HEK293 (cell line): ENCODE measurements around the gene JMJD6.
A peak's percentile ranks its signal among the peaks of the same experiment; 100 is the strongest.
"Not testable (repeated sequence)": the region's sequence is repeated elsewhere in the genome, so short reads cannot be mapped to it uniquely, and the experiment has no call there.

Experiments used
- CTCF ChIA-PET: fragments of 350-600 bp; formaldehyde crosslinking; extraction: SDS; loops from one replicate; lab custom pipeline; 2021; ENCODE audit warnings: antibody characterized with exemption; lab: Yijun Ruan, JAX
- POLR2A ChIA-PET: fragments of 300-600 bp; formaldehyde crosslinking; extraction: SDS; loops from one replicate; lab custom pipeline; 2020; ENCODE audit warnings: antibody characterized with exemption, inconsistent platforms; lab: Yijun Ruan, JAX
- H3K27ac ChIP-seq: fragments of 200-500 bp; sonication (Bioruptor generic); 2 replicates; pipeline ENCODE4 v1.5.1; 2014; ENCODE audit warnings: low read depth, low read length, control low read depth, inconsistent platforms; ENCODE audit errors: extremely low read depth
- H3K36me3 ChIP-seq, 2 experiments: fragments of 200-500 bp in 1 of 2; sonication (Bioruptor generic) in 1 of 2; 1 replicate in 1 of 2; 2 replicates in 1 of 2; pipeline ENCODE4 v1.5.1; 2014 to 2017; ENCODE audit warnings: inconsistent platforms in 2 of 2, low read length in 2 of 2; ENCODE audit not compliant: control insufficient read depth in 2 of 2, insufficient read depth in 1 of 2
- H3K4me1 ChIP-seq: fragments of 200-500 bp; sonication (Bioruptor generic); 2 replicates; pipeline ENCODE4 v1.5.1; 2014; ENCODE audit warnings: mild to moderate bottlenecking, low read length, inconsistent platforms; ENCODE audit not compliant: control insufficient read depth, insufficient read depth
- H3K4me3 ChIP-seq: 2 replicates; pipeline ENCODE4 v1.5.1; 2011; ENCODE audit warnings: low read depth, mild to moderate bottlenecking, control low read depth, low read length, moderate library complexity
- H3K9me3 ChIP-seq: fragments of 200-500 bp; sonication (Bioruptor generic); 2 replicates; pipeline ENCODE4 v1.5.1; 2014; ENCODE audit warnings: low read depth, low read length, inconsistent platforms; ENCODE audit not compliant: control insufficient read depth, insufficient read depth
- BCL11A ChIP-seq: fragments of 450-650 bp; formaldehyde crosslinking; IDR thresholded peaks from 2 replicates; pipeline ENCODE4 v1.5.1; 2016; ENCODE audit warnings: low read depth, missing biosample characterization, missing genetic modification characterization
- KLF16 ChIP-seq: fragments of 450-650 bp; formaldehyde crosslinking; IDR thresholded peaks from 2 replicates; pipeline ENCODE4 v1.5.1; 2017; ENCODE audit warnings: missing biosample characterization, missing genetic modification characterization
- SP2 ChIP-seq: fragments of 450-650 bp; formaldehyde crosslinking; IDR thresholded peaks from 2 replicates; pipeline ENCODE4 v1.5.1; 2016; ENCODE audit warnings: missing biosample characterization, missing genetic modification characterization
- ZBTB1 ChIP-seq: fragments of 450-650 bp; formaldehyde crosslinking; IDR thresholded peaks from 2 replicates; pipeline ENCODE4 v1.5.1; 2016; ENCODE audit warnings: missing biosample characterization, missing genetic modification characterization
- ZEB2 ChIP-seq: fragments of 450-650 bp; formaldehyde crosslinking; IDR thresholded peaks from 2 replicates; pipeline ENCODE4 v1.5.1; 2016; ENCODE audit warnings: missing biosample characterization, missing genetic modification characterization
- ZNF138 ChIP-seq: fragments of 450-650 bp; formaldehyde crosslinking; IDR thresholded peaks from 2 replicates; pipeline ENCODE4 v1.5.1; 2016; ENCODE audit warnings: missing biosample characterization, missing genetic modification characterization, borderline replicate concordance
- ZNF146 ChIP-seq: fragments of 450-650 bp; formaldehyde crosslinking; IDR thresholded peaks from 2 replicates; pipeline ENCODE4 v1.5.1; 2016; ENCODE audit warnings: missing biosample characterization, missing genetic modification characterization
- ZNF16 ChIP-seq: fragments of 450-650 bp; formaldehyde crosslinking; IDR thresholded peaks from 2 replicates; pipeline ENCODE4 v1.5.1; 2016; ENCODE audit warnings: low read depth, missing biosample characterization, missing genetic modification characterization
- ZNF184 ChIP-seq: fragments of 450-650 bp; IDR thresholded peaks from 2 replicates; pipeline ENCODE4 v1.5.1; 2018; ENCODE audit warnings: missing biosample characterization, mild to moderate bottlenecking, missing genetic modification characterization
- ZNF335 ChIP-seq: fragments of 450-650 bp; formaldehyde crosslinking; conservative IDR thresholded peaks from 2 replicates; pipeline ENCODE4 v1.5.1; 2016; ENCODE audit warnings: missing biosample characterization, missing genetic modification characterization
- ZNF501 ChIP-seq: fragments of 450-650 bp; formaldehyde crosslinking; IDR thresholded peaks from 2 replicates; pipeline ENCODE4 v1.5.1; 2016; ENCODE audit warnings: missing biosample characterization, missing genetic modification characterization
- ZNF549 ChIP-seq: fragments of 450-650 bp; IDR thresholded peaks from 2 replicates; pipeline ENCODE4 v1.5.1; 2018; ENCODE audit warnings: missing biosample characterization, missing genetic modification characterization, mild to moderate bottlenecking, inconsistent platforms, moderate library complexity
- ZNF600 ChIP-seq: fragments of 450-650 bp; formaldehyde crosslinking; IDR thresholded peaks from 2 replicates; pipeline ENCODE4 v1.5.1; 2016; ENCODE audit warnings: missing biosample characterization, missing genetic modification characterization
- ZNF677 ChIP-seq: fragments of 450-650 bp; IDR thresholded peaks from 2 replicates; pipeline ENCODE4 v1.5.0; 2018; ENCODE audit warnings: missing biosample characterization, mild to moderate bottlenecking, missing genetic modification characterization, moderate library complexity
- ZNF76 ChIP-seq: fragments of 450-650 bp; formaldehyde crosslinking; IDR thresholded peaks from 2 replicates; pipeline ENCODE4; 2016; ENCODE audit warnings: low read depth, missing biosample characterization, missing genetic modification characterization, borderline replicate concordance
- ZNF785 ChIP-seq: fragments of 450-650 bp; formaldehyde crosslinking; IDR thresholded peaks from 2 replicates; pipeline ENCODE4 v1.5.1; 2016; ENCODE audit warnings: missing biosample characterization, missing genetic modification characterization
- TF ChIP-seq, protein P1 (sequence below): fragments of 450-650 bp; formaldehyde crosslinking; IDR thresholded peaks from 2 replicates; pipeline ENCODE4 v1.5.1; 2016; ENCODE audit warnings: missing biosample characterization, missing genetic modification characterization
- TF ChIP-seq, protein P2 (sequence below): fragments of 450-650 bp; formaldehyde crosslinking; IDR thresholded peaks from 2 replicates; pipeline ENCODE4 v1.5.1; 2016; ENCODE audit warnings: missing biosample characterization, missing genetic modification characterization, borderline replicate concordance
- TF ChIP-seq, protein P3 (sequence below): fragments of 450-650 bp; formaldehyde crosslinking; IDR thresholded peaks from 2 replicates; pipeline ENCODE4 v1.5.1; 2016; ENCODE audit warnings: missing biosample characterization, missing genetic modification characterization
- TF ChIP-seq, protein P4 (sequence below): fragments of 450-650 bp; formaldehyde crosslinking; IDR thresholded peaks from 2 replicates; pipeline ENCODE4 v1.5.1; 2016; ENCODE audit warnings: missing biosample characterization, missing genetic modification characterization
- TF ChIP-seq, protein P5 (sequence below): fragments of 450-650 bp; formaldehyde crosslinking; optimal IDR thresholded peaks from 2 replicates; pipeline ENCODE3; 2016; ENCODE audit warnings: missing biosample characterization, mild to moderate bottlenecking, missing genetic modification characterization

JMJD6 gene

DNA sequence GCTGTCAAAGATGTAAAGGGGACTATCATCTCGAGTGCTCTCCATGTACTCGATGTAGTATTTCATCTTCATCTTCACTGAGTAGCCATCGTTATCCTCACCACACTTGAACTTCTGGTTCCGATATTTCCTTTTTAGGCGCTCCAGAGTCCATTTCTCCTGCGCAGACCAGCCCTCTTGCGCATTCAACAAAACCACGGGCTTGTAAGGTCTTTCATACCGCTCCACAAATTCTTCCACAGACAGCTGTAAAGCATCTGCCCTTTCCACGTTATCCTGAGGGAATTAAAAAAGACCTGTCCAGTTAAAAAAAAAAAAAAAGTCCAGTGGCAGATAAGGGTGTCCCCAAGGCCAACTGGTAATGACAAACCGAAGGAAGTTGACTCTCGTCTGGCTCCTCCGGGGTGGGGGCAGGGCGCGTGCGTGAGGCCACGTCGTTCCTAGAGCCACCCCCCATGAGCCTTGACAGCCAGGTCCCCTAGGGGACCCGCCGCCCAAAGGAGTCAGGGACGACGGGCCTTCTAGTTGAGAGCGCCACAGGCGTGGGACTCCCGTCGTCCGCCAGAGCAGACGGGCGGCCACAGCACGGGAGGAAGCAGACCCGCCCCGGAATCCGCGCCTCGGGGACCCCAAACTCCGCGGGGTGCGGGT is 701 bp downstream of the JMJD6 start (continued):
- TF ChIP-seq, protein P1, sequence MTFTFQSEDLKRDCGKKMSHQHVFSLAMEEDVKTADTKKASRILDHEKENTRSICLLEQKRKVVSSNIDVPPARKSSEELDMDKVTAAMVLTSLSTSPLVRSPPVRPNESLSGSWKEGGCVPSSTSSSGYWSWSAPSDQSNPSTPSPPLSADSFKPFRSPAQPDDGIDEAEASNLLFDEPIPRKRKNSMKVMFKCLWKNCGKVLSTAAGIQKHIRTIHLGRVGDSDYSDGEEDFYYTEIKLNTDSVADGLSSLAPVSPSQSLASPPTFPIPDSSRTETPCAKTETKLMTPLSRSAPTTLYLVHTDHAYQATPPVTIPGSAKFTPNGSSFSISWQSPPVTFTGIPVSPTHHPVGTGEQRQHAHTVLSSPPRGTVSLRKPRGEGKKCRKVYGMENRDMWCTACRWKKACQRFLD (tag by site-specific recombination), result no peak
- TF ChIP-seq ZNF335 (tag by site-specific recombination) (peak; percentile 63), ZNF76 (tag by site-specific recombination) (peak; percentile 16), BCL11A (tag by site-specific recombination) (no peak), ZNF549 (tag by site-specific recombination) (no peak), KLF16 (tag by site-specific recombination) (no peak; the same call in 1 of the 2 replicates), ZEB2 (no peak), ZNF16 (no peak)
- TF ChIP-seq, protein P2, sequence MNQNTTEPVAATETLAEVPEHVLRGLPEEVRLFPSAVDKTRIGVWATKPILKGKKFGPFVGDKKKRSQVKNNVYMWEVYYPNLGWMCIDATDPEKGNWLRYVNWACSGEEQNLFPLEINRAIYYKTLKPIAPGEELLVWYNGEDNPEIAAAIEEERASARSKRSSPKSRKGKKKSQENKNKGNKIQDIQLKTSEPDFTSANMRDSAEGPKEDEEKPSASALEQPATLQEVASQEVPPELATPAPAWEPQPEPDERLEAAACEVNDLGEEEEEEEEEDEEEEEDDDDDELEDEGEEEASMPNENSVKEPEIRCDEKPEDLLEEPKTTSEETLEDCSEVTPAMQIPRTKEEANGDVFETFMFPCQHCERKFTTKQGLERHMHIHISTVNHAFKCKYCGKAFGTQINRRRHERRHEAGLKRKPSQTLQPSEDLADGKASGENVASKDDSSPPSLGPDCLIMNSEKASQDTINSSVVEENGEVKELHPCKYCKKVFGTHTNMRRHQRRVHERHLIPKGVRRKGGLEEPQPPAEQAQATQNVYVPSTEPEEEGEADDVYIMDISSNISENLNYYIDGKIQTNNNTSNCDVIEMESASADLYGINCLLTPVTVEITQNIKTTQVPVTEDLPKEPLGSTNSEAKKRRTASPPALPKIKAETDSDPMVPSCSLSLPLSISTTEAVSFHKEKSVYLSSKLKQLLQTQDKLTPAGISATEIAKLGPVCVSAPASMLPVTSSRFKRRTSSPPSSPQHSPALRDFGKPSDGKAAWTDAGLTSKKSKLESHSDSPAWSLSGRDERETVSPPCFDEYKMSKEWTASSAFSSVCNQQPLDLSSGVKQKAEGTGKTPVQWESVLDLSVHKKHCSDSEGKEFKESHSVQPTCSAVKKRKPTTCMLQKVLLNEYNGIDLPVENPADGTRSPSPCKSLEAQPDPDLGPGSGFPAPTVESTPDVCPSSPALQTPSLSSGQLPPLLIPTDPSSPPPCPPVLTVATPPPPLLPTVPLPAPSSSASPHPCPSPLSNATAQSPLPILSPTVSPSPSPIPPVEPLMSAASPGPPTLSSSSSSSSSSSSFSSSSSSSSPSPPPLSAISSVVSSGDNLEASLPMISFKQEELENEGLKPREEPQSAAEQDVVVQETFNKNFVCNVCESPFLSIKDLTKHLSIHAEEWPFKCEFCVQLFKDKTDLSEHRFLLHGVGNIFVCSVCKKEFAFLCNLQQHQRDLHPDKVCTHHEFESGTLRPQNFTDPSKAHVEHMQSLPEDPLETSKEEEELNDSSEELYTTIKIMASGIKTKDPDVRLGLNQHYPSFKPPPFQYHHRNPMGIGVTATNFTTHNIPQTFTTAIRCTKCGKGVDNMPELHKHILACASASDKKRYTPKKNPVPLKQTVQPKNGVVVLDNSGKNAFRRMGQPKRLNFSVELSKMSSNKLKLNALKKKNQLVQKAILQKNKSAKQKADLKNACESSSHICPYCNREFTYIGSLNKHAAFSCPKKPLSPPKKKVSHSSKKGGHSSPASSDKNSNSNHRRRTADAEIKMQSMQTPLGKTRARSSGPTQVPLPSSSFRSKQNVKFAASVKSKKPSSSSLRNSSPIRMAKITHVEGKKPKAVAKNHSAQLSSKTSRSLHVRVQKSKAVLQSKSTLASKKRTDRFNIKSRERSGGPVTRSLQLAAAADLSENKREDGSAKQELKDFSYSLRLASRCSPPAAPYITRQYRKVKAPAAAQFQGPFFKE (tag by site-specific recombination), result no peak
- TF ChIP-seq, protein P3, sequence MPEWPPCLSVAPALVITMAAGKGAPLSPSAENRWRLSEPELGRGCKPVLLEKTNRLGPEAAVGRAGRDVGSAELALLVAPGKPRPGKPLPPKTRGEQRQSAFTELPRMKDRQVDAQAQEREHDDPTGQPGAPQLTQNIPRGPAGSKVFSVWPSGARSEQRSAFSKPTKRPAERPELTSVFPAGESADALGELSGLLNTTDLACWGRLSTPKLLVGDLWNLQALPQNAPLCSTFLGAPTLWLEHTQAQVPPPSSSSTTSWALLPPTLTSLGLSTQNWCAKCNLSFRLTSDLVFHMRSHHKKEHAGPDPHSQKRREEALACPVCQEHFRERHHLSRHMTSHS (tag by site-specific recombination), result no peak
- TF ChIP-seq, protein P4, sequence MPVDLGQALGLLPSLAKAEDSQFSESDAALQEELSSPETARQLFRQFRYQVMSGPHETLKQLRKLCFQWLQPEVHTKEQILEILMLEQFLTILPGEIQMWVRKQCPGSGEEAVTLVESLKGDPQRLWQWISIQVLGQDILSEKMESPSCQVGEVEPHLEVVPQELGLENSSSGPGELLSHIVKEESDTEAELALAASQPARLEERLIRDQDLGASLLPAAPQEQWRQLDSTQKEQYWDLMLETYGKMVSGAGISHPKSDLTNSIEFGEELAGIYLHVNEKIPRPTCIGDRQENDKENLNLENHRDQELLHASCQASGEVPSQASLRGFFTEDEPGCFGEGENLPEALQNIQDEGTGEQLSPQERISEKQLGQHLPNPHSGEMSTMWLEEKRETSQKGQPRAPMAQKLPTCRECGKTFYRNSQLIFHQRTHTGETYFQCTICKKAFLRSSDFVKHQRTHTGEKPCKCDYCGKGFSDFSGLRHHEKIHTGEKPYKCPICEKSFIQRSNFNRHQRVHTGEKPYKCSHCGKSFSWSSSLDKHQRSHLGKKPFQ (tag by site-specific recombination), result no peak

DNA sequence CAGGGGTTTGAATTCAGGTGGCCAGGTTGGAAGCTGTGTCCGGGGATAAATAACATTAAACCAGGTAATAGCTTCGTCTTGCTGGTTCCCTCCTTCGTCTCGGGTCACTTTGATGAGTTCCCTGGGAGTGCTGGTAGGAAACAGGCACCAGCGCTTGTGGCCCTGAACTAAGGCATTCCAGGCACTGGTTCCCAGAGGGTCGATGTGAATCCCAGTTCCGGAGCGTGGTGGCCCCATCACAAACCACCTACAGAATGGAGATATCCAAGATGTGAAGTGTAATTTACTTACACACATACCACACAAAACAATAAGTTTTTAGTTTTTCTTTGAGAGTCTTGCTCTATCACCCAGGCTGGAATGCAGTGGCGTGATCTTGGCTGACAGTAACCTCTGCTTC is 2.6 kb downstream of the JMJD6 start:
- H3K9me3 ChIP-seq, result no peaks in the 10 kb centered on the region
- TF ChIP-seq ZNF184 (tag by site-specific recombination) (no peak), ZNF146 (no peak), SP2 (tag by site-specific recombination) (no peak), ZNF677 (tag by site-specific recombination) (no peak), ZNF600 (tag by site-specific recombination) (no peak), ZNF501 (tag by site-specific recombination) (no peak), ZNF138 (tag by site-specific recombination) (no peak), ZNF785 (tag by site-specific recombination) (no peak), ZBTB1 (no peak)
- TF ChIP-seq, protein P5, sequence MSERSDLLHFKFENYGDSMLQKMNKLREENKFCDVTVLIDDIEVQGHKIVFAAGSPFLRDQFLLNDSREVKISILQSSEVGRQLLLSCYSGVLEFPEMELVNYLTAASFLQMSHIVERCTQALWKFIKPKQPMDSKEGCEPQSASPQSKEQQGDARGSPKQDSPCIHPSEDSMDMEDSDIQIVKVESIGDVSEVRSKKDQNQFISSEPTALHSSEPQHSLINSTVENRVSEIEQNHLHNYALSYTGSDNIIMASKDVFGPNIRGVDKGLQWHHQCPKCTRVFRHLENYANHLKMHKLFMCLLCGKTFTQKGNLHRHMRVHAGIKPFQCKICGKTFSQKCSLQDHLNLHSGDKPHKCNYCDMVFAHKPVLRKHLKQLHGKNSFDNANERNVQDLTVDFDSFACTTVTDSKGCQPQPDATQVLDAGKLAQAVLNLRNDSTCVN (tag by site-specific recombination), result no peak
- no peak overlapping the region for H3K4me3 ChIP-seq
- H3K36me3 ChIP-seq, result peaks cover 58 to 62% of the 10 kb centered on the region in 2 experiments
- peaks cover 7% of the 10 kb centered on the region for H3K4me1 ChIP-seq
- H3K27ac ChIP-seq, result no peak overlapping the region
- ChIA-PET CTCF (interaction anchor here (8.7 kb wide), 1 partner anchor 10 kb away, joined by 68 read pairs; the partner anchor contains the start of gene MXRA7), POLR2A (interaction anchor here (4.6 kb wide), 1 partner anchor 13 kb away, joined by 68 read pairs; the partner anchor contains the start of genes MFSD11 and SRSF2)

DNA sequence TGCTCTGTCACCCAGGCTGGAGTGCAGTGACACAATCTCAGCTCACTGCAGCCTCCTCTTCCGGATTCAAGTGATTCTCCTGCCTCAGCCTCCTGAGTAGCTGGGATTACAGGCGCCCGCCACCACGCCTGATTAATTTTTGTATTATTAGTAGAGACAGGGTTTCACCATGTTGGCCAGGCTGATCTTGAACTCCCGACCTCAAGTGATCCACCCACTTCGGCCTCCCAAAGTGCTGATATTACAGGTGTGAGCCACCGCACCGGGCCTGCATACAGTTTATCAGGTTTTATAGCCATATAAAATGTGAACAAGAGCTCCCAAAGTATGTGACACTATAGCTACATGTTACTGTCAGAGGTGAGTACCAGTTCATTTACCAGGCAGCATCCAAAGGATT is 3.4 kb downstream of the JMJD6 start:
- H3K4me3 ChIP-seq, H3K4me1 ChIP-seq, H3K9me3 ChIP-seq, H3K27ac ChIP-seq: not testable (repeated sequence)
- CTCF ChIA-PET, result interaction anchor here (0.6 to 8.7 kb wide), 4 partner anchors 9 to 195 kb away, joined by 3 to 68 read pairs (median 3); partner anchors contain the start of gene MXRA7
- peaks cover 59 to 70% of the 10 kb centered on the region in 2 experiments for H3K36me3 ChIP-seq
- POLR2A ChIA-PET, result interaction anchor here (0.6 kb wide), 1 partner anchor 12 kb away, joined by 5 read pairs; no protein-coding TSS in a partner anchor
